ENCODE measurements around the gene GAPDH.
A peak's percentile ranks its signal among the peaks of the same experiment; 100 is the strongest.

The GAPDH gene

GRCh38 chr12:6530576-6531260 is 3.6 kb upstream of the GAPDH start:
- no peak for DNase-seq

GRCh38 chr12:6532051-6532926 is 2.0 kb upstream of the GAPDH start:
- peak; percentile 75 for DNase-seq

- no peak for DNase-seq
These were observed 1.2 kb upstream of the GAPDH start for GRCh38 chr12:6532927-6533652.

GRCh38 chr12:6533653-6533922 is 729 bp upstream of the GAPDH start:
- no peak for DNase-seq

- no peak for DNase-seq
These were observed 303 bp downstream of the GAPDH start for GRCh38 chr12:6534695-6534944.

GRCh38 chr12:6534945-6535696 is 804 bp downstream of the GAPDH start:
- DNase-seq: peak; percentile 56

GRCh38 chr12:6535697-6535946 is 1.3 kb downstream of the GAPDH start:
- no peak for DNase-seq

GRCh38 chr12:6535960-6536847 is 1.9 kb downstream of the GAPDH start:
- DNase-seq: no peak

GRCh38 chr12:6536894-6537579 is 2.7 kb downstream of the GAPDH start:
- DNase-seq: no peak

GRCh38 chr12:6537580-6538419 is 3.5 kb downstream of the GAPDH start:
- peak; percentile 74 for DNase-seq

- DNase-seq: no peak
These were observed 4.3 kb downstream of the GAPDH start for GRCh38 chr12:6538420-6539313.

- no peak for DNase-seq
These were observed 5.0 kb downstream of the GAPDH start for GRCh38 chr12:6539314-6539682.

- DNase-seq: no peak
These were observed 5.4 kb downstream of the GAPDH start for GRCh38 chr12:6539707-6540134.

GRCh38 chr12:6540181-6540877 is 6.0 kb downstream of the GAPDH start:
- DNase-seq: no peak

- no peak for DNase-seq
These were observed 7.3 kb downstream of the GAPDH start for GRCh38 chr12:6541371-6542165.

- no peak for DNase-seq
These were observed 8.1 kb downstream of the GAPDH start for GRCh38 chr12:6542209-6543009.

GRCh38 chr12:6546016-6546415 is 11.7 kb downstream of the GAPDH start:
- no peak for DNase-seq

GRCh38 chr12:6547566-6547965 is 13.2 kb downstream of the GAPDH start:
- DNase-seq: no peak
